ENCODE data around the gene DNM1. TPM values are rescaled to one million over a fixed set of nuclear protein-coding genes. Genes with fewer than 3 reads are reported as not detected.

DNM1 gene
- total RNA-seq, 2 experiments from 2014 or later, result 0.35 to 1.8 TPM

- Histone ChIP-seq H3K4me3 (ENCODE audit: low read depth, low read length, poor library complexity, severe bottlenecking) (no peak overlapping the region), H3K4me1 (ENCODE audit: insufficient read depth, low read length, poor library complexity, severe bottlenecking) (peaks cover 17% of the 10 kb centered on the region), H3K79me2 (ENCODE audit: insufficient read depth, low read depth, low read length) (no peaks in the 10 kb centered on the region), H3K36me3 (ENCODE audit: insufficient read depth, low read length) (no peaks in the 10 kb centered on the region), H3K9me2 (ENCODE audit: insufficient read depth, low read length) (no peaks in the 10 kb centered on the region), H3K4me2 (ENCODE audit: low read length) (no peak overlapping the region), H2AFZ (ENCODE audit: low read length) (no peak overlapping the region), H3K9me3 (ENCODE audit: low read length) (no peaks in the 10 kb centered on the region), H3K27ac (ENCODE audit: low read depth, low read length, poor library complexity, severe bottlenecking) (no peak overlapping the region), H4K20me1 (ENCODE audit: insufficient read depth, low read length) (no peaks in the 10 kb centered on the region)
- intact Hi-C loops (cut with micrococcal nuclease; ENCODE audit: unreplicated experiment), result no loop called here
- no TSS peak for BruUV-seq (replicated peaks)
- DNase-seq (ENCODE audit: low spot score), result no peak
- ChIA-PET CTCF (ENCODE audit: unreplicated experiment) (no interaction called here), POLR2A (no interaction called here)
- TF ChIP-seq, protein P1, sequence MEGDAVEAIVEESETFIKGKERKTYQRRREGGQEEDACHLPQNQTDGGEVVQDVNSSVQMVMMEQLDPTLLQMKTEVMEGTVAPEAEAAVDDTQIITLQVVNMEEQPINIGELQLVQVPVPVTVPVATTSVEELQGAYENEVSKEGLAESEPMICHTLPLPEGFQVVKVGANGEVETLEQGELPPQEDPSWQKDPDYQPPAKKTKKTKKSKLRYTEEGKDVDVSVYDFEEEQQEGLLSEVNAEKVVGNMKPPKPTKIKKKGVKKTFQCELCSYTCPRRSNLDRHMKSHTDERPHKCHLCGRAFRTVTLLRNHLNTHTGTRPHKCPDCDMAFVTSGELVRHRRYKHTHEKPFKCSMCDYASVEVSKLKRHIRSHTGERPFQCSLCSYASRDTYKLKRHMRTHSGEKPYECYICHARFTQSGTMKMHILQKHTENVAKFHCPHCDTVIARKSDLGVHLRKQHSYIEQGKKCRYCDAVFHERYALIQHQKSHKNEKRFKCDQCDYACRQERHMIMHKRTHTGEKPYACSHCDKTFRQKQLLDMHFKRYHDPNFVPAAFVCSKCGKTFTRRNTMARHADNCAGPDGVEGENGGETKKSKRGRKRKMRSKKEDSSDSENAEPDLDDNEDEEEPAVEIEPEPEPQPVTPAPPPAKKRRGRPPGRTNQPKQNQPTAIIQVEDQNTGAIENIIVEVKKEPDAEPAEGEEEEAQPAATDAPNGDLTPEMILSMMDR (conservative IDR thresholded peaks at IDR 0.05; ENCODE audit: low read length), result no peak
- no peak for TF ChIP-seq EZH2phosphoT487 (IDR thresholded peaks at IDR 0.05; ENCODE audit: borderline replicate concordance, low read depth, low read length)
These were observed 40.2 kb downstream of the DNM1 start for GRCh38 chr9:128243215-128244018.

DNA sequence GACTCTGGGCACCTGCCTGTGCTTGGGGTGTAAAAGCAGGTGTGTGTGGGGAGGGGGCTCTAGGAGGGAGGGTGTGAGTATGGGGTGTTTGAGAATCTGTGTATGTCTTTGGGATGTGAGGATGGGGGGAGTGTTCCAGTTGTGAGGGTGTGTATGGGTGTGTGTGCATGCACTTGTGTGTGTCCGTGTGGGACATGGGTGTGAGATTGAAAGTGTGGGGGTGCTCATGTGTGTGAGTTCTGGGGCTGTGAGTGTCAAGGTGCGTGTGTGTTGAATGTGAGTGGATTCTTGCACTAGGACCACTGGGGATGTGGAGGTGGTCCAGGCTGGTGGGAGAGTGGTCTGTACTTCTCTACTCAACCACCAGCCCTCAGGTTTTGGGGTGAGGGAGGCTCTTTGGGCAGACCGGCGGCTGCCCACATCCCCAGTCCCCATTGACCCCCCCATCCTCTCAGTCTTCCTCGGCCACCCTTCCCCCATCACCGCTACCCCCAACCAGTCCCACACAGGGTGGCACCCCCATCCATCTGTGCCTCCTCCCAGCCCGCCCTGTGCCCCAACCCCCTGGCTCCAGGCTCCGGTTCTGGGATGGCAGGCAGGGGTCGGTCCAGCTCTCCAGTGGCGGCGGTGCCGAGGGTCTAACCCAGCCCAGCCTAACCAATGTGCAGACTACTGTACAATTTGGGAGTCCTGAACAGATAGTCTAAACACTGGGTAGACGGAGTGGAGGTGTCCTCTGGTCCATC is 41.1 kb downstream of the DNM1 start:
- no peaks in the 10 kb centered on the region for H3K9me2 ChIP-seq (ENCODE audit: insufficient read depth, low read length)
- POLR2A ChIA-PET, result interaction anchor here (0.7 kb wide), 1 partner anchor 43 kb away, joined by 3 read pairs; no protein-coding TSS in a partner anchor
- intact Hi-C loops (cut with micrococcal nuclease; ENCODE audit: unreplicated experiment), result no loop called here
- CTCF ChIA-PET (ENCODE audit: unreplicated experiment), result no interaction called here
- BruUV-seq (replicated peaks), result no TSS peak
- peaks cover 17% of the 10 kb centered on the region for H3K4me1 ChIP-seq (ENCODE audit: insufficient read depth, low read length, poor library complexity, severe bottlenecking)
- no peaks in the 10 kb centered on the region for H3K36me3 ChIP-seq (ENCODE audit: insufficient read depth, low read length)
- no peaks in the 10 kb centered on the region for H4K20me1 ChIP-seq (ENCODE audit: insufficient read depth, low read length)
- TF ChIP-seq, protein P1 (conservative IDR thresholded peaks at IDR 0.05; ENCODE audit: low read length), result no peak
- no peak for TF ChIP-seq EZH2phosphoT487 (IDR thresholded peaks at IDR 0.05; ENCODE audit: borderline replicate concordance, low read depth, low read length)
- DNase-seq (ENCODE audit: low spot score), result no peak
- no peak overlapping the region for H3K4me3 ChIP-seq (ENCODE audit: low read depth, low read length, poor library complexity, severe bottlenecking)
- H3K79me2 ChIP-seq (ENCODE audit: insufficient read depth, low read depth, low read length), result no peaks in the 10 kb centered on the region
- no peak overlapping the region for H3K27ac ChIP-seq (ENCODE audit: low read depth, low read length, poor library complexity, severe bottlenecking)
- no peaks in the 10 kb centered on the region for H3K9me3 ChIP-seq (ENCODE audit: low read length)
- peak overlapping the region; percentile 20; the same call in 1 of the 2 replicates for H3K4me2 ChIP-seq (ENCODE audit: low read length)
- no peak overlapping the region for H2AFZ ChIP-seq (ENCODE audit: low read length)
